H1 (cell line): ENCODE measurements around the gene OTOGL. TPM values are rescaled to one million over a fixed set of nuclear protein-coding genes. Genes with fewer than 3 reads are reported as not detected.

Source experiments
- CTCF ChIA-PET: fragments of 300-600 bp; sonication (Branson Sonifier 250); formaldehyde crosslinking; loops from one replicate; lab custom pipeline; 2021; ENCODE audit not compliant: partially characterized antibody; lab: Charles Lee
- POLR2A ChIA-PET: fragments of 300-600 bp; sonication (Branson Sonifier 250); formaldehyde crosslinking; loops from one replicate; lab custom pipeline; 2021; ENCODE audit warnings: inconsistent platforms; ENCODE audit not compliant: partially characterized antibody; lab: Charles Lee
- DNase-seq, 2 experiments: peaks; one replicate each; pipeline versions ENCODE4 v3.0.0 to v3.0.0-alpha.2; 2010 to 2022; ENCODE audit warnings: low spot score in 2 of 2, low read depth in 1 of 2, mixed read lengths in 1 of 2
- FAIRE-seq: peaks from 2 replicates; lab custom pipeline; 2011; peaks lifted over from hg19 to GRCh38; lab: Jason Lieb, UNC
- H2AFZ ChIP-seq: 2 replicates; pipeline ENCODE4 v1.8.1; 2012; ENCODE audit warnings: low read length, inconsistent platforms
- H2AK5ac ChIP-seq: 2 replicates; pipeline ENCODE4 v1.6.1; 2013; ENCODE audit warnings: low read depth, low read length
- H2BK120ac ChIP-seq: replicated peaks from 2 replicates; pipeline ENCODE3; 2013; ENCODE audit warnings: low read depth, low read length, inconsistent platforms
- H2BK12ac ChIP-seq: 2 replicates; pipeline ENCODE4 v1.6.1; 2013; ENCODE audit warnings: low read depth, low read length
- H2BK15ac ChIP-seq: 2 replicates; pipeline ENCODE4 v1.6.1; 2013; ENCODE audit warnings: low read length
- H2BK20ac ChIP-seq: 2 replicates; pipeline ENCODE4 v1.6.1; 2013; ENCODE audit warnings: low read length
- H2BK5ac ChIP-seq: 2 replicates; pipeline ENCODE4 v1.6.1; 2013; ENCODE audit warnings: low read depth, low read length
- H3K14ac ChIP-seq: 2 replicates; pipeline ENCODE4 v1.6.1; 2013; ENCODE audit warnings: inconsistent platforms; ENCODE audit not compliant: insufficient read length
- H3K18ac ChIP-seq: 2 replicates; pipeline ENCODE4 v1.6.1; 2013; ENCODE audit warnings: low read length; ENCODE audit errors: extremely low read depth
- H3K23ac ChIP-seq: 2 replicates; pipeline ENCODE4 v1.6.1; 2013; ENCODE audit warnings: inconsistent platforms; ENCODE audit not compliant: insufficient read length
- H3K23me2 ChIP-seq: 2 replicates; pipeline ENCODE4 v1.6.1; 2013; ENCODE audit warnings: low read depth, low read length
- H3K27ac ChIP-seq: 2 replicates; pipeline ENCODE4 v1.6.1; 2011; ENCODE audit warnings: low read depth, low read length, inconsistent platforms
- H3K27me3 ChIP-seq, 4 experiments: replicated peaks in 1 of 4; 1 replicate in 1 of 4; 2 replicates in 3 of 4; pipeline versions ENCODE4 v1.6.1 to v1.8.1; 2011 to 2013; ENCODE audit warnings: low read length in 3 of 4, mild to moderate bottlenecking in 3 of 4, inconsistent platforms in 2 of 4, mixed read lengths in 2 of 4, moderate library complexity in 1 of 4; ENCODE audit not compliant: control insufficient read depth in 3 of 4, insufficient read depth in 3 of 4; ENCODE audit errors: extremely low read depth in 1 of 4
- H3K36me3 ChIP-seq, 4 experiments: 2 replicates each; pipeline versions ENCODE4 v1.6.1 to v1.8.1; 2011 to 2013; ENCODE audit warnings: mild to moderate bottlenecking in 4 of 4, low read length in 3 of 4, moderate library complexity in 2 of 4, control low read depth in 1 of 4, inconsistent platforms in 1 of 4; ENCODE audit not compliant: insufficient read depth in 4 of 4, control insufficient read depth in 2 of 4
- H3K4ac ChIP-seq: replicated peaks from 2 replicates; pipeline ENCODE3; 2013; ENCODE audit warnings: low read length, low read depth, mixed read lengths, inconsistent platforms; ENCODE audit not compliant: insufficient read length
- H3K4me1 ChIP-seq, 4 experiments: replicated peaks in 1 of 4; 1 replicate in 1 of 4; 2 replicates in 3 of 4; pipeline versions ENCODE4 v1.6.1 to v1.8.1; 2011 to 2013; ENCODE audit warnings: low read length in 3 of 4, inconsistent platforms in 2 of 4, mixed read lengths in 1 of 4; ENCODE audit not compliant: insufficient read depth in 4 of 4, control insufficient read depth in 3 of 4
- H3K4me2 ChIP-seq, 2 experiments: 2 replicates each; pipeline versions ENCODE4 v1.6.1 to v1.8.1; 2011 to 2013; ENCODE audit warnings: low read depth in 2 of 2, low read length in 2 of 2, control low read depth in 1 of 2, inconsistent platforms in 1 of 2, mild to moderate bottlenecking in 1 of 2; ENCODE audit not compliant: insufficient read depth in 1 of 2
- H3K4me3 ChIP-seq, 4 experiments: fragments of 200-600, 300-600 bp in 1 of 4; sonication (generic), shearing (Covaris generic), sonication (Bioruptor Twin) in 1 of 4; 2 replicates each; pipeline versions ENCODE4 v1.5.1 to v1.8.1; 2011 to 2016; ENCODE audit warnings: low read length in 4 of 4, low read depth in 3 of 4, control low read depth in 2 of 4, inconsistent platforms in 2 of 4, mild to moderate bottlenecking in 2 of 4, mixed read lengths in 1 of 4, moderate library complexity in 1 of 4; ENCODE audit not compliant: insufficient read depth in 2 of 4; ENCODE audit errors: extremely low read depth in 1 of 4
- H3K56ac ChIP-seq: replicated peaks from 2 replicates; pipeline ENCODE3; 2013; ENCODE audit warnings: low read depth, mild to moderate bottlenecking, mixed read lengths, low read length, inconsistent platforms; ENCODE audit not compliant: insufficient read length
- H3K79me1 ChIP-seq: 2 replicates; pipeline ENCODE4 v1.6.1; 2013; ENCODE audit warnings: low read depth, low read length, control low read depth
- H3K79me2 ChIP-seq, 2 experiments: 2 replicates each; pipeline versions ENCODE4 v1.6.1 to v1.8.1; 2012 to 2013; ENCODE audit warnings: low read length in 2 of 2, mild to moderate bottlenecking in 2 of 2, inconsistent platforms in 1 of 2; ENCODE audit not compliant: insufficient read depth in 2 of 2, control insufficient read depth in 1 of 2
- H3K9ac ChIP-seq, 4 experiments: replicated peaks in 1 of 4; 1 replicate in 1 of 4; 2 replicates in 3 of 4; pipeline versions ENCODE4 v1.6.1 to v1.8.1; 2011 to 2013; ENCODE audit warnings: low read depth in 3 of 4, low read length in 3 of 4, control low read depth in 2 of 4, mild to moderate bottlenecking in 2 of 4, moderate library complexity in 2 of 4, inconsistent platforms in 1 of 4; ENCODE audit errors: extremely low read depth in 1 of 4
- H3K9me3 ChIP-seq, 2 experiments: 2 replicates each; pipeline versions ENCODE4 v1.6.1 to v1.8.1; 2012 to 2013; ENCODE audit warnings: mild to moderate bottlenecking in 2 of 2, moderate library complexity in 2 of 2, control low read depth in 1 of 2, inconsistent platforms in 1 of 2, low read depth in 1 of 2, low read length in 1 of 2, mixed read lengths in 1 of 2; ENCODE audit not compliant: insufficient read depth in 2 of 2
- H4K20me1 ChIP-seq, 2 experiments: replicated peaks in 1 of 2; 2 replicates each; pipeline versions ENCODE3 to v1.8.1; 2011 to 2013; ENCODE audit warnings: inconsistent platforms in 2 of 2, low read length in 2 of 2, mild to moderate bottlenecking in 1 of 2; ENCODE audit not compliant: insufficient read depth in 2 of 2, control insufficient read depth in 1 of 2
- H4K5ac ChIP-seq: 2 replicates; pipeline ENCODE4 v1.6.1; 2013; ENCODE audit warnings: low read length, low read depth, mixed read lengths, inconsistent platforms; ENCODE audit not compliant: insufficient read length
- H4K8ac ChIP-seq: 2 replicates; pipeline ENCODE4 v1.8.0; 2013; ENCODE audit warnings: mild to moderate bottlenecking, moderate library complexity, low read length, inconsistent platforms; ENCODE audit not compliant: insufficient read depth; ENCODE audit errors: extremely low read depth
- H4K91ac ChIP-seq: replicated peaks from 2 replicates; pipeline ENCODE3; 2013; ENCODE audit warnings: low read length, mixed read lengths, inconsistent platforms; ENCODE audit not compliant: insufficient read length
- CBX8 ChIP-seq: fragments of 300-800, 300-1000 bp; sonication (generic); IDR thresholded peaks from 2 replicates; pipeline ENCODE4 v1.7.1; 2016; ENCODE audit warnings: low read depth, low read length, borderline replicate concordance
- GTF2F1 ChIP-seq: IDR thresholded peaks from 2 replicates; pipeline ENCODE4 v1.6.1; 2012; ENCODE audit warnings: low read depth, low read length, improper control_type of control experiment, borderline replicate concordance
- RAD21 ChIP-seq, 2 experiments: IDR thresholded peaks in 1 of 2; conservative IDR thresholded peaks in 1 of 2; 2 replicates each; pipeline ENCODE4 v1.6.1; 2011; ENCODE audit warnings: low read depth in 2 of 2, low read length in 2 of 2, improper control_type of control experiment in 1 of 2, inconsistent platforms in 1 of 2, mild to moderate bottlenecking in 1 of 2, moderate library complexity in 1 of 2
- whole genome bisulfite sequencing, 2 experiments: shearing (Covaris generic) in 1 of 2; methylation state at CpG; one replicate each; pipeline versions ENCODE4 v1.1.6 to v1.1.7; 2013 to 2015; ENCODE audit warnings: low lambda C conversion rate in 2 of 2, mixed read lengths in 2 of 2, inconsistent platforms in 1 of 2, low coverage in 1 of 2, missing lambda C conversion rate in 1 of 2; ENCODE audit not compliant: insufficient replicate concordance in 2 of 2, insufficient coverage in 1 of 2, insufficient read length in 1 of 2; ENCODE audit errors: extremely low coverage in 1 of 2, missing lambda C conversion rate in 1 of 2; 5-methylcytosine and 5-hydroxymethylcytosine counted together
- polyA plus RNA-seq, 7 experiments: library from polyadenylated mRNA; depleted of rRNA in 3 of 7; stranded (reverse) in 5 of 7; unstranded in 2 of 7; fragments of >200 nt in 5 of 7; fragments of 200-250 nt in 2 of 7; gene quantifications; 1 replicate in 5 of 7; 2 replicates in 1 of 7; 4 replicates in 1 of 7; pipeline versions ENCODE4 v1.2.1 to v1.2.3, GENCODE V29; 2011 to 2013; ENCODE audit warnings: missing spikeins in 2 of 7, mixed read lengths in 2 of 7
- small RNA-seq: library from polyadenylated mRNA; stranded (forward); fragments of <200 nt; extraction: miRNeasy Mini kit (QIAGEN cat#:217004); gene quantifications from one replicate; pipeline ENCODE3, GENCODE V24; 2013; ENCODE audit not compliant: insufficient read depth
- total RNA-seq: library from RNA; stranded (reverse); fragmentation: NEBNext Ultra II Directional; extraction: Animal tissue kit (Norgen Biotek cat#: 25700); gene quantifications from 2 replicates; pipeline ENCODE4 v1.2.1, GENCODE V29; 2021

The OTOGL gene
- total and polyA plus RNA-seq, 2 of the 8 experiments (the other 6 are each of a cell fraction or from before 2014, with no cell fraction given), result 0.12 to 0.17 TPM

DNA sequence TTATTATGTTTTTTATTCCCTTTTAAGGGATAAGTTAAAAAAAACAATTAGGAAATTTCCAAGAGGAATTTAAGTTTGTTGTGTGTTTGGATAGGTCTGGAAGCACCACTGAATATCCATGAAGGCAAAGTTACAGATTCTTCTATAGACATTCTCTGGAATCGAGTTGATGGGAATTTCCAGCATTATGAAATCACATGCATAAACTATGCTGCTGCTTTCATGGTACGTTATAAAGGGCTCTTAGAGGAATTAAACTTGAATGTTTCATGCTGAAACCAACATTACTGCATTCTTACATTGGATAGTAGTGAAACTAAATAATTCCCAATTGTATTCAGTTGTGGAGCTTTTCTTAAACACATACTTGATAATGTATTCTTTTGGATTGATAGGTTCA, 323.2 kb downstream of the OTOGL start:
- CTCF ChIA-PET, result no interaction called here

More for the DNA sequence above, 323.2 kb downstream of the OTOGL start:
- Histone ChIP-seq H3K79me2 (no peaks in the 10 kb centered on the region), H3K9ac (no peak overlapping the region), H3K27ac (no peak overlapping the region), H3K23me2 (no peaks in the 10 kb centered on the region), H3K27me3 (no peaks in the 10 kb centered on the region), H3K36me3 (no peaks in the 10 kb centered on the region), H4K91ac (no peak overlapping the region), H3K4ac (no peak overlapping the region), H3K18ac (no peak overlapping the region), H2AFZ (no peak overlapping the region), H3K4me1 (no peaks in the 10 kb centered on the region), H3K79me1 (no peaks in the 10 kb centered on the region), H4K5ac (no peak overlapping the region), H4K8ac (no peak overlapping the region), H2AK5ac (no peak overlapping the region), H2BK15ac (no peak overlapping the region), H3K56ac (no peak overlapping the region), H3K23ac (no peak overlapping the region), H2BK120ac (no peak overlapping the region), H3K4me2 (no peak overlapping the region), H2BK12ac (no peak overlapping the region), H3K4me3 (no peak overlapping the region), H2BK5ac (no peak overlapping the region), H2BK20ac (no peak overlapping the region), H3K14ac (no peak overlapping the region), H3K9me3 (no peaks in the 10 kb centered on the region), H4K20me1 (no peaks in the 10 kb centered on the region)
- POLR2A ChIA-PET, result no interaction called here
- no peak for DNase-seq
- FAIRE-seq, result no peak
- TF ChIP-seq GTF2F1, result no peak
- no peak for TF ChIP-seq RAD21 (IDR thresholded peaks at IDR 0.05 in 1 of 2, conservative IDR thresholded peaks at IDR 0.05 in 1 of 2; ENCODE audit: low read depth in 2 of 2, low read length in 2 of 2)
- no peak for TF ChIP-seq CBX8
- 50% methylated on average over 2 of the region's 2 CpGs; no CpG with 5 or more reads in 1 of the 2 experiments for WGBS, 2 experiments

Small RNAs within 50 kb of the gene (small RNA-seq; reads per million reads assigned to genes)
- not detected for gene RN7SKP261
- gene RNU7-106P, result not detected

Other genes with a start within 250 kb of the OTOGL start
- gene PPP1R12A, start 164.4 kb upstream of the OTOGL start, total RNA-seq, result 81.5 and 82.7 TPM in 2 replicates
- 10.2 and 14.7 TPM in 2 replicates for gene PPP1R12A, start 164.4 kb upstream of the OTOGL start, polyA plus RNA-seq (2011; rRNA removed)